Measurements from ENCODE around the gene HPS4. TPM values are rescaled to one million over a fixed set of nuclear protein-coding genes. Genes with fewer than 3 reads are reported as not detected.

Gene HPS4
- total and polyA plus RNA-seq, 2 of the 8 experiments (the other 6 are each of a cell fraction or from before 2014, with no cell fraction given) = 28.0 to 35.2 TPM

DNA sequence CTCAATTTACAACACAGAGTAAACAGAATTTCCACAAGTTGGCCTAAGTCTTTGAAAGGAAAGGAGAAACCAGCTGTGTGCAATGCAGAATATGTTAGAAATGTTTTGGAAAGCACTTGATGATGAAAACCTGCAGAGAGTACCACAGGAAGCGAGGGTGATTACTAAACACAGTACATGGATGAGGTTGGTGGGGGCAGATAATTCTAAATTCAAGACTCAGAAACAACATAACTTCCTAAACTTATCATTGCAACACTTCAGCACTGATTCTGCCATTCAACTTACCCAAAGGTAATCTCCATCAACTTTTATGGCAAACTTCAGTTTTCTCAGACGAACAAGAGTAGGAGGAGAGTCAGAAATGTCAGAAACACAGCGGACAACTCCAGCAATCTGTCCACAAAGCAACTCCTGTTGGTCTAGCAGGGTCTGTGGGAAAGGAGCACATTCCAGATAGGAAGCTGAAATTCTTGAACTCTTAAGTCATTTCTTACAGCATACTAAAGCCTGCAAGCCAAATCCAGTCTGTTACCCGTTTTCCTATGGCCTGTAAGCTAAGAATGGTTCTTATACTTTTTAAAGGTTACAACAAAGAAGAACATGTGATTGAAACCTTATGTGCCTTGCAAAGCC lies 6.8 kb downstream of the HPS4 start:
- WGBS, 2 experiments (ENCODE audit: extremely low coverage in 1 of 2, insufficient coverage in 1 of 2, insufficient read length in 1 of 2, insufficient replicate concordance in 2 of 2, low coverage in 1 of 2, low lambda C conversion rate in 2 of 2, missing lambda C conversion rate in 1 of 2) = 96% methylated on average over 4 of the region's 4 CpGs; no CpG with 5 or more reads in 1 of the 2 experiments
- FAIRE-seq (no peak), DNase-seq (ENCODE audit: low read depth in 1 of 2, low spot score in 2 of 2) (no peak)
- Histone ChIP-seq H2AFZ (ENCODE audit: low read length) (no peak overlapping the region), H3K56ac (replicated peaks; ENCODE audit: insufficient read length, low read depth, low read length) (no peak overlapping the region), H3K27me3 (replicated peaks in 1 of 4; ENCODE audit: control insufficient read depth in 3 of 4, extremely low read depth in 1 of 4, insufficient read depth in 3 of 4, low read length in 3 of 4) (no peaks in the 10 kb centered on the region), H2AK5ac (ENCODE audit: low read depth, low read length) (no peak overlapping the region), H3K9me3 (ENCODE audit: insufficient read depth in 2 of 2, low read depth in 1 of 2, low read length in 1 of 2) (no peaks in the 10 kb centered on the region), H2BK15ac (ENCODE audit: low read length) (no peak overlapping the region), H4K91ac (replicated peaks; ENCODE audit: insufficient read length, low read length) (no peak overlapping the region), H4K8ac (ENCODE audit: extremely low read depth, insufficient read depth, low read length) (no peak overlapping the region), H2BK120ac (replicated peaks; ENCODE audit: low read depth, low read length) (no peak overlapping the region), H3K27ac (ENCODE audit: low read depth, low read length) (no peak overlapping the region), H2BK5ac (ENCODE audit: low read depth, low read length) (no peak overlapping the region), H3K14ac (ENCODE audit: insufficient read length) (no peak overlapping the region), H3K4me2 (ENCODE audit: insufficient read depth in 1 of 2, low read depth in 2 of 2, low read length in 2 of 2) (no peak overlapping the region), H2BK12ac (ENCODE audit: low read depth, low read length) (no peak overlapping the region), H3K79me2 (ENCODE audit: control insufficient read depth in 1 of 2, insufficient read depth in 2 of 2, low read length in 2 of 2) (peaks cover 0 to 27% of the 10 kb centered on the region in 2 experiments; a peak in 2 of 4 replicates), H2BK20ac (ENCODE audit: low read length) (no peak overlapping the region), H3K23me2 (ENCODE audit: low read depth, low read length) (no peaks in the 10 kb centered on the region; the same call in 1 of the 2 replicates), H3K36me3 (ENCODE audit: control insufficient read depth in 2 of 4, insufficient read depth in 4 of 4, low read length in 3 of 4) (peaks cover 5 to 45% (median 35%) of the 10 kb centered on the region in 4 experiments; a peak in 7 of 8 replicates), H3K18ac (ENCODE audit: extremely low read depth, low read length) (no peak overlapping the region), H3K4me1 (replicated peaks in 1 of 4; ENCODE audit: control insufficient read depth in 3 of 4, insufficient read depth in 4 of 4, low read length in 3 of 4) (peaks cover 0 to 4% (median 2%) of the 10 kb centered on the region in 4 experiments; a peak in 3 of 7 replicates), H4K5ac (ENCODE audit: insufficient read length, low read depth, low read length) (no peak overlapping the region), H3K79me1 (ENCODE audit: low read depth, low read length) (no peaks in the 10 kb centered on the region), H3K4me3 (ENCODE audit: extremely low read depth in 1 of 4, insufficient read depth in 2 of 4, low read depth in 3 of 4, low read length in 4 of 4) (no peak overlapping the region), H3K23ac (ENCODE audit: insufficient read length) (no peak overlapping the region), H4K20me1 (replicated peaks in 1 of 2; ENCODE audit: control insufficient read depth in 1 of 2, insufficient read depth in 2 of 2, low read length in 2 of 2) (peaks cover 0 to 3% of the 10 kb centered on the region in 2 experiments), H3K4ac (replicated peaks; ENCODE audit: insufficient read length, low read depth, low read length) (no peak overlapping the region), H3K9ac (replicated peaks in 1 of 4; ENCODE audit: extremely low read depth in 1 of 4, low read depth in 3 of 4, low read length in 3 of 4) (no peak overlapping the region)
- POLR2A ChIA-PET (ENCODE audit: partially characterized antibody) = no interaction called here
- TF ChIP-seq POU5F1 (IDR thresholded peaks at IDR 0.05; ENCODE audit: low read depth, low read length) = no peak
- TF ChIP-seq ASH2L (IDR thresholded peaks at IDR 0.05; ENCODE audit: low read length) = no peak
- no peak for TF ChIP-seq TAF7 (optimal IDR thresholded peaks at IDR 0.05; ENCODE audit: borderline replicate concordance, low read depth, low read length)
- TF ChIP-seq BRCA1 (IDR thresholded peaks at IDR 0.05; ENCODE audit: low read depth, low read length) = no peak
- TF ChIP-seq CBX8 (IDR thresholded peaks at IDR 0.05; ENCODE audit: borderline replicate concordance, low read depth, low read length) = no peak
- no peak for TF ChIP-seq TBP (IDR thresholded peaks at IDR 0.05; ENCODE audit: low read depth, low read length)
- TF ChIP-seq RBBP5 (IDR thresholded peaks at IDR 0.05; ENCODE audit: borderline replicate concordance, low read depth, low read length) = no peak
- CTCF ChIA-PET (ENCODE audit: partially characterized antibody) = no interaction called here

Data from H1 (cell line).